RWPE1 (cell line): ENCODE measurements around the gene GCNT2.

ENCODE experiments used
- CTCF ChIA-PET: fragments of 350-600 bp; sonication (Branson Sonifier 250); formaldehyde crosslinking; extraction: SDS; loops from one replicate; lab custom pipeline; 2021; lab: Yijun Ruan, JAX
- POLR2A ChIA-PET: fragments of 400-600 bp; formaldehyde crosslinking; extraction: SDS; loops from one replicate; lab custom pipeline; 2020; ENCODE audit warnings: antibody characterized with exemption; ENCODE audit not compliant: low non-redundant PET; lab: Yijun Ruan, JAX
- DNase-seq: peaks from one replicate; pipeline ENCODE4 v3.0.0; 2012; ENCODE audit warnings: low spot score
- H3K27ac ChIP-seq: fragments of 450-650 bp; 2 replicates; pipeline ENCODE4 v1.5.1; 2017
- CTCF ChIP-seq: fragments of 450-650 bp; conservative IDR thresholded peaks from 2 replicates; pipeline ENCODE4 v1.5.1; 2017; ENCODE audit warnings: low read depth, mild to moderate bottlenecking

Gene GCNT2

GRCh38 chr6:10531503-10531902 is 10.4 kb downstream of the GCNT2 start:
- no peak for TF ChIP-seq CTCF
- no peak overlapping the region for H3K27ac ChIP-seq
- ChIA-PET CTCF (interaction anchor here (0.5 kb wide), 1 partner anchor 1108 kb away, joined by 6 read pairs; no protein-coding TSS in a partner anchor), POLR2A (no interaction called here)
- no peak for DNase-seq

GRCh38 chr6:10531942-10532341 is 10.8 kb downstream of the GCNT2 start:
- CTCF ChIA-PET: no interaction called here
- H3K27ac ChIP-seq: no peak overlapping the region
- POLR2A ChIA-PET: no interaction called here

GRCh38 chr6:10532392-10532791 is 11.2 kb downstream of the GCNT2 start:
- ChIA-PET POLR2A (no interaction called here), CTCF (no interaction called here)
- TF ChIP-seq CTCF: no peak
- DNase-seq: no peak
- H3K27ac ChIP-seq: no peak overlapping the region

More at GRCh38 chr6:10531942-10532341, 10.8 kb downstream of the GCNT2 start:
- TF ChIP-seq CTCF: no peak
- no peak for DNase-seq

GRCh38 chr6:10534419-10534762 is 13.2 kb downstream of the GCNT2 start:
- ChIA-PET CTCF (no interaction called here), POLR2A (no interaction called here)
- H3K27ac ChIP-seq: no peak overlapping the region
- TF ChIP-seq CTCF: no peak
- no peak for DNase-seq

GRCh38 chr6:10535193-10535592 is 14.0 kb downstream of the GCNT2 start:
- POLR2A ChIA-PET: no interaction called here
- CTCF ChIA-PET: no interaction called here
- DNase-seq: no peak
- no peak for TF ChIP-seq CTCF
- H3K27ac ChIP-seq: no peak overlapping the region

GRCh38 chr6:10537726-10538125 is 16.6 kb downstream of the GCNT2 start:
- CTCF ChIA-PET: interaction anchor here (0.6 kb wide), 1 partner anchor 51 kb away, joined by 3 read pairs; no protein-coding TSS in a partner anchor
- no peak for TF ChIP-seq CTCF
- POLR2A ChIA-PET: no interaction called here
- no peak overlapping the region for H3K27ac ChIP-seq
- DNase-seq: no peak
